Upper lobe of left lung (tissue), 4 donors: ENCODE results near the gene HCK.

ENCODE experiments used
- CTCF ChIP-seq, 6 experiments: fragments of 450-650 bp in 4 of 6; fragments of 200-600 bp in 2 of 6; sonication (generic) in 2 of 6; IDR thresholded peaks; one replicate each; pipeline ENCODE4 v1.5.1; 2016 to 2019; ENCODE audit warnings: antibody characterized with exemption in 6 of 6
- EP300 ChIP-seq, 4 donors: sonication (generic); formaldehyde crosslinking; IDR thresholded peaks; one replicate each; pipeline ENCODE4 v1.5.1; 2017; ENCODE audit warnings: antibody characterized with exemption in 4 of 4, control low read depth in 2 of 4
- POLR2A ChIP-seq, 4 donors: fragments of 450-650 bp; IDR thresholded peaks; one replicate each; pipeline ENCODE4 v1.5.1; 2016 to 2017; ENCODE audit warnings: antibody characterized with exemption in 4 of 4, mild to moderate bottlenecking in 2 of 4
- POLR2AphosphoS5 ChIP-seq, 2 donors: sonication (generic); formaldehyde crosslinking; IDR thresholded peaks; one replicate each; pipeline ENCODE4 v1.5.1; 2017; ENCODE audit warnings: antibody characterized with exemption in 2 of 2

- TF ChIP-seq CTCF (IDR thresholded peaks at IDR 0.05) = no peak
- peak in 1 of 2 donors; percentile 13 for TF ChIP-seq POLR2AphosphoS5 (IDR thresholded peaks at IDR 0.05)
- TF ChIP-seq POLR2A (IDR thresholded peaks at IDR 0.05) = peak in 2 of 4 donors; percentile 35 to 74
- no peak for TF ChIP-seq EP300 (IDR thresholded peaks at IDR 0.05)
These were observed at the start of gene HCK for GRCh38 chr20:32052090-32052777.
